ENCODE results near the gene TSPYL4. TPM values are rescaled to one million over a fixed set of nuclear protein-coding genes. Genes with fewer than 3 reads are reported as not detected.

Gene TSPYL4
- total RNA-seq, 2 donors from 2014 or later = 27.1 to 27.2 TPM

DNA sequence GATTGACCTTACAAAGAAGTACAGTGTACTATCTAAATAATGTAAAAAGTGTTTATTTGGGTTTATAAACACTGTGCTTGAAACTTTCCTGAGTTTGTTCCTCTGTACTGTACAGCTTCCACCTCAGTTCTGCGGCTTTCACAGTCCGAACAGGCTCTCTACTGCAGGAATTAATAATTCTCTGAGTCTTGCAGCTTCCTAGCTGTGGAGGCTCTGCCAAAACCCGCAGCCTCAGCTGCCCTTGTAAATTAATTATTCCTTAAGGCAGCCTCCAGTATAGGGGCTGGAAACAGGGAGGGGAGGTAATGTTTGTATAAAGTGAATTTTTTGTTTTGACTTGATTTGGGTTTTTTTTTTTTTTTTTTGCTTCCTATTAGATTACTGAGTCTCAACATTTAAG lies 19.2 kb downstream of the TSPYL4 start:
- H3K27me3 Mint-ChIP-seq (ENCODE audit: insufficient read depth) = no peaks in the 10 kb centered on the region
- no peaks in the 10 kb centered on the region for H3K9me3 ChIP-seq (ENCODE audit: control insufficient read depth, low read length)
- H3K4me3 ChIP-seq (ENCODE audit: low read length) = no peak overlapping the region
- H3K36me3 ChIP-seq (ENCODE audit: control insufficient read depth, insufficient read depth, low read length) = peaks cover 32% of the 10 kb centered on the region
- H3K36me3 Mint-ChIP-seq (ENCODE audit: low read depth) = peaks cover 25% of the 10 kb centered on the region
- no peak overlapping the region for H3K4me3 Mint-ChIP-seq
- H3K27ac ChIP-seq (ENCODE audit: low read depth, low read length) = no peak overlapping the region
- WGBS, 2 experiments (ENCODE audit: insufficient coverage in 1 of 2, insufficient read length in 1 of 2) = 99 to 100% methylated on average over 2 to 3 of the region's 3 CpGs
- H3K4me1 Mint-ChIP-seq = no peaks in the 10 kb centered on the region
- TF ChIP-seq, protein P1, sequence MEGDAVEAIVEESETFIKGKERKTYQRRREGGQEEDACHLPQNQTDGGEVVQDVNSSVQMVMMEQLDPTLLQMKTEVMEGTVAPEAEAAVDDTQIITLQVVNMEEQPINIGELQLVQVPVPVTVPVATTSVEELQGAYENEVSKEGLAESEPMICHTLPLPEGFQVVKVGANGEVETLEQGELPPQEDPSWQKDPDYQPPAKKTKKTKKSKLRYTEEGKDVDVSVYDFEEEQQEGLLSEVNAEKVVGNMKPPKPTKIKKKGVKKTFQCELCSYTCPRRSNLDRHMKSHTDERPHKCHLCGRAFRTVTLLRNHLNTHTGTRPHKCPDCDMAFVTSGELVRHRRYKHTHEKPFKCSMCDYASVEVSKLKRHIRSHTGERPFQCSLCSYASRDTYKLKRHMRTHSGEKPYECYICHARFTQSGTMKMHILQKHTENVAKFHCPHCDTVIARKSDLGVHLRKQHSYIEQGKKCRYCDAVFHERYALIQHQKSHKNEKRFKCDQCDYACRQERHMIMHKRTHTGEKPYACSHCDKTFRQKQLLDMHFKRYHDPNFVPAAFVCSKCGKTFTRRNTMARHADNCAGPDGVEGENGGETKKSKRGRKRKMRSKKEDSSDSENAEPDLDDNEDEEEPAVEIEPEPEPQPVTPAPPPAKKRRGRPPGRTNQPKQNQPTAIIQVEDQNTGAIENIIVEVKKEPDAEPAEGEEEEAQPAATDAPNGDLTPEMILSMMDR (conservative IDR thresholded peaks at IDR 0.05) = no peak
- no peaks in the 10 kb centered on the region for H3K27me3 ChIP-seq (ENCODE audit: control insufficient read depth, insufficient read depth, low read length, poor library complexity, severe bottlenecking)
- no peak overlapping the region for H3K9ac ChIP-seq (ENCODE audit: extremely low read depth, low read length, poor library complexity, severe bottlenecking)
- H3K4me1 ChIP-seq (ENCODE audit: control insufficient read depth, insufficient read depth, low read length) = no peaks in the 10 kb centered on the region
- H3K27ac Mint-ChIP-seq = no peak overlapping the region
- H3K9me3 Mint-ChIP-seq = no peaks in the 10 kb centered on the region
- no peak for DNase-seq

DNA sequence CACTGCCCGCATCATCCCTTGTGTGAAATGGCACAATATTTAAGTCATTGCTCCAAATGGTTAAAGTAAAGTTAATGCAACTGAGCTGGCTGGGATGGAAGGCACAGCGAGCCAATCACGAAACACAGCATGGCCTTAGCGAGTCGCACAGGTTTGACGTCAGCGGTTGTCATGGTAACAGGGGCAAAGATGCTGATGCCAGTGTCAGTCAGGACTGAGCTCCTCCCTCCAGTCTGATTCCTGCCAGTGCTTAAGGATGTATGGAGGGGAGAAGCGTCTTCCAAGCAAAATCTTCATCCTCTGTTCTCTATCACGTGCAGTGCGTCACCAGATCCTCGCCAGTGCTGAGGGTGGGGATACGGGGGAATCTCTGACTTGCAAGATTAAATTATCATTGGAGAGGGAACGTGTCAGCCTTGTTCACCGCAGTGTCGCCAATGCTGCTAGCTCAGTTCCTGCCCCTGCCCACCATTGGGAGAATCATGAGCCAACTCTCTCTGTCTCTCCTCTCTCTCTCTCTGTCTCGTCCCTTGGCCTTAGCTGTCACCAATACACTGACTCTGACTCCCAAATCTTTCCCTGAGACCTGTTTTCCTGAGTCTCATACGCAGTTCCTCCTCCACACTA lies 24.5 kb downstream of the TSPYL4 start:
- Histone ChIP-seq H3K27me3 (ENCODE audit: control insufficient read depth, insufficient read depth, low read length, poor library complexity, severe bottlenecking) (no peaks in the 10 kb centered on the region), H3K4me1 (ENCODE audit: control insufficient read depth, insufficient read depth, low read length) (no peaks in the 10 kb centered on the region), H3K36me3 (ENCODE audit: control insufficient read depth, insufficient read depth, low read length) (peaks cover 2% of the 10 kb centered on the region), H3K27ac (ENCODE audit: low read depth, low read length) (no peak overlapping the region), H3K9ac (ENCODE audit: extremely low read depth, low read length, poor library complexity, severe bottlenecking) (no peak overlapping the region), H3K4me3 (ENCODE audit: low read length) (no peak overlapping the region), H3K9me3 (ENCODE audit: control insufficient read depth, low read length) (no peaks in the 10 kb centered on the region)
- H3K4me3 Mint-ChIP-seq = no peak overlapping the region
- H3K9me3 Mint-ChIP-seq = no peaks in the 10 kb centered on the region
- H3K27me3 Mint-ChIP-seq (ENCODE audit: insufficient read depth) = no peaks in the 10 kb centered on the region
- peak; percentile 98 for DNase-seq
- peak overlapping the region; percentile 46 for H3K27ac Mint-ChIP-seq
- H3K4me1 Mint-ChIP-seq = no peaks in the 10 kb centered on the region
- WGBS, 2 experiments (ENCODE audit: insufficient coverage in 1 of 2, insufficient read length in 1 of 2) = 90 to 92% methylated on average over 16 to 17 of the region's 17 CpGs
- TF ChIP-seq, protein P1 (conservative IDR thresholded peaks at IDR 0.05) = no peak
- peaks cover 20% of the 10 kb centered on the region for H3K36me3 Mint-ChIP-seq (ENCODE audit: low read depth)

DNA sequence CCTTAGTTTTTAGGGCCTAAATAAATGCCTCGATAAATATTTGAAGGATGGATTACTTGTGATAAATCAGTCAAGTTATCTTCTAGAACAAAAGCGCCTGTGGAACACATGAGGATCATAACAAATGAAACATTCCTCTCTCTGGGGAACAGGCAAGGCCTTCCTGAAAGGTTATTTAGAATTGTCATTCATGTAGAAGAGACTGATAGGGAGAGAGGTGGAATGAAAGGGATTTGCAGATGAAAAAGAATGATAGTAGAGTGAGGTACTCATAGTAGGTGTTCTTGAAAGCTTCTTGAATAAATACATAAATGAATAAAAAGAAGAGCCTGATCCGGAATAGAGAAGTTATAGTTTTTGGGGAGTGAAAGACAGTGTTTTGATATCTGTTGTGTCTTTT lies 30.5 kb downstream of the TSPYL4 start:
- Histone ChIP-seq H3K36me3 (ENCODE audit: control insufficient read depth, insufficient read depth, low read length) (peaks cover 4% of the 10 kb centered on the region), H3K27ac (ENCODE audit: low read depth, low read length) (peak overlapping the region; percentile 52), H3K4me1 (ENCODE audit: control insufficient read depth, insufficient read depth, low read length) (peaks cover 7% of the 10 kb centered on the region), H3K9me3 (ENCODE audit: control insufficient read depth, low read length) (no peaks in the 10 kb centered on the region), H3K27me3 (ENCODE audit: control insufficient read depth, insufficient read depth, low read length, poor library complexity, severe bottlenecking) (no peaks in the 10 kb centered on the region), H3K9ac (ENCODE audit: extremely low read depth, low read length, poor library complexity, severe bottlenecking) (no peak overlapping the region), H3K4me3 (ENCODE audit: low read length) (peak overlapping the region; percentile 61)
- WGBS, 2 experiments (ENCODE audit: insufficient coverage in 1 of 2, insufficient read length in 1 of 2) = 73 to 100% methylated on average over 1 to 3 of the region's 3 CpGs
- no peak overlapping the region for H3K4me3 Mint-ChIP-seq
- H3K9me3 Mint-ChIP-seq = no peaks in the 10 kb centered on the region
- H3K36me3 Mint-ChIP-seq (ENCODE audit: low read depth) = peaks cover 14% of the 10 kb centered on the region
- TF ChIP-seq, protein P1 (conservative IDR thresholded peaks at IDR 0.05) = no peak
- DNase-seq = no peak
- H3K27ac Mint-ChIP-seq = no peak overlapping the region
- H3K4me1 Mint-ChIP-seq = peaks cover 20% of the 10 kb centered on the region
- H3K27me3 Mint-ChIP-seq (ENCODE audit: insufficient read depth) = no peaks in the 10 kb centered on the region
